GM23248 (cell line): ENCODE measurements around the gene CXCR1. TPM values are rescaled to one million over a fixed set of nuclear protein-coding genes. Genes with fewer than 3 reads are reported as not detected.

Experiments
- DNase-seq: peaks from one replicate; pipeline ENCODE4 v3.0.0-alpha.2; 2015
- H2AFZ ChIP-seq: fragments of 200-600 bp; sonication (generic); 2 replicates; pipeline ENCODE4 v1.6.1; 2016; ENCODE audit warnings: antibody characterized with exemption
- H3F3A ChIP-seq: fragments of 200-600 bp; sonication (generic); 2 replicates; pipeline ENCODE4 v1.6.1; 2016; ENCODE audit warnings: mild to moderate bottlenecking, antibody characterized with exemption, mixed run types; ENCODE audit not compliant: insufficient read depth
- H3K27ac ChIP-seq: fragments of 200-600 bp; sonication (generic); 2 replicates; pipeline ENCODE4 v1.5.1; 2016; ENCODE audit warnings: mild to moderate bottlenecking
- H3K27me3 ChIP-seq: fragments of 200-600 bp; sonication (generic); replicated peaks from 2 replicates; pipeline ENCODE4 v1.6.1; 2016; ENCODE audit warnings: mild to moderate bottlenecking; ENCODE audit not compliant: insufficient read depth
- H3K36me3 ChIP-seq: fragments of 200-600 bp; sonication (generic); 2 replicates; pipeline ENCODE4 v1.6.1; 2016; ENCODE audit warnings: low read depth, mild to moderate bottlenecking
- H3K4me1 ChIP-seq: fragments of 200-600 bp; sonication (generic); 2 replicates; pipeline ENCODE4 v1.6.1; 2016; ENCODE audit warnings: mild to moderate bottlenecking; ENCODE audit not compliant: insufficient read depth
- H3K4me2 ChIP-seq: fragments of 200-600 bp; sonication (generic); one replicate; pipeline ENCODE4 v1.6.1; 2016; ENCODE audit warnings: mild to moderate bottlenecking; ENCODE audit not compliant: unreplicated experiment
- H3K4me3 ChIP-seq: fragments of 200-600 bp; sonication (generic); 2 replicates; pipeline ENCODE4 v1.5.1; 2016; ENCODE audit warnings: mild to moderate bottlenecking
- H3K79me2 ChIP-seq: fragments of 200-600 bp; sonication (generic); 2 replicates; pipeline ENCODE4 v1.6.1; 2016; ENCODE audit warnings: mild to moderate bottlenecking; ENCODE audit not compliant: insufficient read depth
- H3K9ac ChIP-seq: fragments of 200-600 bp; sonication (generic); 2 replicates; pipeline ENCODE4 v1.6.1; 2016; ENCODE audit warnings: mild to moderate bottlenecking
- H3K9me2 ChIP-seq: fragments of 200-600 bp; sonication (generic); 2 replicates; pipeline ENCODE4 v1.6.1; 2016; ENCODE audit warnings: mixed run types, mild to moderate bottlenecking, moderate library complexity; ENCODE audit not compliant: insufficient read depth
- H3K9me3 ChIP-seq: fragments of 200-600 bp; sonication (generic); one replicate; pipeline ENCODE4 v1.6.1; 2017; ENCODE audit warnings: low read depth
- H4K20me1 ChIP-seq: fragments of 200-600 bp; sonication (generic); 2 replicates; pipeline ENCODE4 v1.6.0; 2016; ENCODE audit not compliant: insufficient read depth
- EZH2 ChIP-seq: fragments of 200-600 bp; sonication (generic); IDR thresholded peaks from 2 replicates; pipeline ENCODE4 v1.6.1; 2018; ENCODE audit warnings: antibody characterized with exemption, mild to moderate bottlenecking; ENCODE audit not compliant: insufficient read depth, poor library complexity, severe bottlenecking
- EZH2phosphoT487 ChIP-seq: fragments of 200-600 bp; sonication (generic); IDR thresholded peaks from 2 replicates; pipeline ENCODE4 v1.6.1; 2018; ENCODE audit warnings: antibody characterized with exemption, moderate library complexity, mild to moderate bottlenecking, low read depth; ENCODE audit not compliant: insufficient read depth
- WGBS, 2 experiments: methylation state at CpG; one replicate each; pipeline ENCODE4 v1.1.6; 2015 to 2017; ENCODE audit warnings: low lambda C conversion rate in 2 of 2, low coverage in 1 of 2; ENCODE audit errors: missing lambda C conversion rate in 2 of 2; 5-methylcytosine and 5-hydroxymethylcytosine counted together
- in situ Hi-C: fragments of 300-500 bp; cut with MboI; formaldehyde crosslinking; loops from 2 replicates; pipeline ENCODE4 v1.15.0; 2020
- polyA plus RNA-seq: library from polyadenylated mRNA; unstranded; fragments of >200 nt; fragmentation: Nextera tagmentation; extraction: Ambion mirVana; gene quantifications from 2 replicates; pipeline ENCODE4 v1.2.1, GENCODE V29; 2016
- total RNA-seq: library from RNA; depleted of rRNA; stranded (reverse); fragments of >200 nt; shearing (Covaris generic); gene quantifications from 2 replicates; pipeline ENCODE4 v1.2.3, GENCODE V29; 2014

Gene CXCR1
- total and polyA plus RNA-seq, 2 experiments from 2014 or later = not detected

DNA sequence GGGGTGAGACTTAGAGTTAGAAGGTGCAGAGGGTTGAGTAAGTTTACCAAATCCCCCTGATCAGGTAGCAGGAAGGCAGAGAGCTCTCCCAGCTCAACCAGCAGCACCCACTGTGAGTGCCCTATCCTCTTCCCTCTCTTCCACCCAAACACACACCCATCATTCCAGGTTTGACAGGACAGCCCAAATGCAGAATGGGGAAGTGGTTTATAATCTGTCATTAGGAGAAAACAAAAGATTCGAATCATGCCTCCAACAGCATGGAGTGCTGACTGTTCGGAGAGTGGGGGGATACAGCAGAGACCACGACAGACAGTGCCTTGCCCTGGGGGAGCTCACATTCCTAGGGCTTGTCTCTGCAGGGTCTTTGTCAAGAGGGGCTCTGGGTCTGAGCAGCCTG lies 29.2 kb downstream of the CXCR1 start:
- H3K9ac ChIP-seq = no peak overlapping the region
- H3F3A ChIP-seq = no peaks in the 10 kb centered on the region
- H4K20me1 ChIP-seq = no peaks in the 10 kb centered on the region
- in situ Hi-C loops = no loop called here
- WGBS, 2 experiments = 38 to 52% methylated on average over 3 of the region's 3 CpGs
- H2AFZ ChIP-seq = no peak overlapping the region
- no peaks in the 10 kb centered on the region for H3K79me2 ChIP-seq
- no peaks in the 10 kb centered on the region for H3K36me3 ChIP-seq
- H3K9me3 ChIP-seq = no peaks in the 10 kb centered on the region
- DNase-seq = no peak
- H3K27me3 ChIP-seq = peaks cover 85% of the 10 kb centered on the region
- H3K27ac ChIP-seq = no peak overlapping the region
- no peak overlapping the region for H3K4me3 ChIP-seq
- H3K9me2 ChIP-seq = no peaks in the 10 kb centered on the region
- H3K4me2 ChIP-seq = no peak overlapping the region
- H3K4me1 ChIP-seq = no peaks in the 10 kb centered on the region
- TF ChIP-seq EZH2 = no peak
- no peak for TF ChIP-seq EZH2phosphoT487

DNA sequence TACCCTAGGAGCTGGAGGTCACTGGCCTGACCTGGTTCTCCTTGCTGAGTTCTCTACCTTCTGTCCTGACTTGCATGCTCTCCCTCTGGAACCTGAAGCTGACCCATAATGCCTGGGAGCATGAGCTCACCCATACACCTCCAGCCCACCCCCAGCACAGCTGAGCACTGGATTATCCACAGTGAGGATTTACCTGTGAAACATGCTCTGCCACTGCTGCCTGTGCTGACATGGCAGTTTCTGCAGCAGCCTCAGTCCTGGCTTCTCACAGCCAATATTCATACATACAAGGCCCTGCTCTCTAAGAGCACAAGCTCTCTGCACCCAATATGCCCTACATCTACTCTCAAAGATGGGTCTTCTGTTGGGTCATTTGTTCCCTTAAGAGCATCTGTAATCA lies 35.9 kb downstream of the CXCR1 start:
- no peak overlapping the region for H2AFZ ChIP-seq
- DNase-seq = no peak
- H3K4me2 ChIP-seq = no peak overlapping the region
- H3F3A ChIP-seq = no peaks in the 10 kb centered on the region
- H3K4me1 ChIP-seq = no peaks in the 10 kb centered on the region
- no peaks in the 10 kb centered on the region for H3K9me2 ChIP-seq
- TF ChIP-seq EZH2phosphoT487 (no peak), EZH2 (no peak)
- no peak overlapping the region for H3K27ac ChIP-seq
- no peak overlapping the region for H3K4me3 ChIP-seq
- in situ Hi-C loops = no loop called here
- no peaks in the 10 kb centered on the region for H4K20me1 ChIP-seq
- H3K36me3 ChIP-seq = no peaks in the 10 kb centered on the region
- no peaks in the 10 kb centered on the region for H3K9me3 ChIP-seq
- peaks cover 64% of the 10 kb centered on the region for H3K27me3 ChIP-seq
- no peak overlapping the region for H3K9ac ChIP-seq
- H3K79me2 ChIP-seq = no peaks in the 10 kb centered on the region

DNA sequence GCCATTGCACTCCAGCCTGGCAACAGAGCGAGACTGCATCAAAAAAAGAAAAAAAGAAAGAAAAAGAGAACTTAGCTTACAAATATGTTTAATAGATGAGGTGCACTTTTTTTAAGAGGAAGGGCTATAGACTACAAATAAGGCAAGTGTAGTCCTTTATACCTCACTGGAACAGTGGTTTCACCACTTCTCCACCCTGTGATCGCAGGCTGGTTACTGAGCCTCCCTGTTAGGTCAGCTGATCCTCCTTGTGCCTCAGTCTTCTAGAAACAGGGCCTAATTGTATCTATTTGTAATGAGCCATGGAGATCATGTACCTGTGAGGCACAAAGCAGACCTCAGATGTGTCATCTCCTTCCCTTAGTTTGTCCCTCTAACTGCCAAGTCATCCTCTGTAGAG lies 36.4 kb downstream of the CXCR1 start:
- TF ChIP-seq EZH2phosphoT487 = no peak
- no peak for TF ChIP-seq EZH2
- H3K4me3 ChIP-seq = no peak overlapping the region
- WGBS, 2 experiments = 60 to 69% methylated on average over 2 of the region's 2 CpGs
- no peaks in the 10 kb centered on the region for H4K20me1 ChIP-seq
- in situ Hi-C loops = no loop called here
- no peaks in the 10 kb centered on the region for H3K4me1 ChIP-seq
- no peaks in the 10 kb centered on the region for H3K9me3 ChIP-seq
- no peaks in the 10 kb centered on the region for H3K36me3 ChIP-seq
- no peak for DNase-seq
- no peak overlapping the region for H3K4me2 ChIP-seq
- H3K27me3 ChIP-seq = peaks cover 64% of the 10 kb centered on the region
- no peak overlapping the region for H3K9ac ChIP-seq
- no peak overlapping the region for H3K27ac ChIP-seq
- H2AFZ ChIP-seq = no peak overlapping the region
- no peaks in the 10 kb centered on the region for H3K79me2 ChIP-seq
- H3K9me2 ChIP-seq = no peaks in the 10 kb centered on the region
- no peaks in the 10 kb centered on the region for H3F3A ChIP-seq

DNA sequence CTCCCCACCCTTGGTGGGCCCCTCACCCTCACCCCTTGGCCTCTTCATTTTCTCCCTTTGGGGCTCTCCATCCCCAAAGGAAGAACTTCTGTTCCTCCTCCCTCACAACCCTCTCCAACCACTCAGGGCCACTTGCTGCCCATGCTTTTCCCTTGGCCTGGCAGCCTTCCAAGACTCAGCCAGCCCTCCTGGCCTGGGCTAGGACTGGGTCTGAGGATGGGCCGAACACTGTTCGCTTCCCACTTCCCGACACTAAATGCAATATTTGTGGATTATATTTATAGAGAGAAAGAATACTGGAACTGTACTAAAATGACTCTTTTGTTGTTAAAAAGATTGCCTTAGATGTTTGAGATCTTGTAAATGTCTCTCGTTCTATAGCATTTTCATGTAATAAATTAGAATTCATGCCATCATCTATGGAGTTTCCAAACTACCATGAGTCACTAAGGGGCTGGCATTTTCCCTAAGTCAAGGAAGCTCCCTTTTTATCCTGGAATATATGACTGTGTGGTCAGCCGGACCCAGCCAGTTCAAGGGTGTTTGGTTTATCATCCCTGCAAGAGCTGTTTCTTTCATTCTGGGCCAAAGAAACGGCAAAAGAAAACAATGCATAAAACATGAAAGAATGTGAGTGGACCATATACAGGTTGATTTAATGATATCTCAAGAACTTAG lies 37.2 kb downstream of the CXCR1 start:
- no peaks in the 10 kb centered on the region for H3K4me1 ChIP-seq
- no peak overlapping the region for H3K27ac ChIP-seq
- H3K27me3 ChIP-seq = peaks cover 68% of the 10 kb centered on the region
- H3F3A ChIP-seq = no peaks in the 10 kb centered on the region
- peak; percentile 43 for DNase-seq
- in situ Hi-C loops = no loop called here
- H3K36me3 ChIP-seq = no peaks in the 10 kb centered on the region
- WGBS, 2 experiments = 70 to 74% methylated on average over 6 of the region's 6 CpGs
- no peaks in the 10 kb centered on the region for H4K20me1 ChIP-seq
- H2AFZ ChIP-seq = no peak overlapping the region
- no peaks in the 10 kb centered on the region for H3K9me3 ChIP-seq
- TF ChIP-seq EZH2phosphoT487 = no peak
- no peak for TF ChIP-seq EZH2
- H3K9ac ChIP-seq = no peak overlapping the region
- no peak overlapping the region for H3K4me2 ChIP-seq
- no peaks in the 10 kb centered on the region for H3K79me2 ChIP-seq
- H3K9me2 ChIP-seq = no peaks in the 10 kb centered on the region
- H3K4me3 ChIP-seq = no peak overlapping the region

DNA sequence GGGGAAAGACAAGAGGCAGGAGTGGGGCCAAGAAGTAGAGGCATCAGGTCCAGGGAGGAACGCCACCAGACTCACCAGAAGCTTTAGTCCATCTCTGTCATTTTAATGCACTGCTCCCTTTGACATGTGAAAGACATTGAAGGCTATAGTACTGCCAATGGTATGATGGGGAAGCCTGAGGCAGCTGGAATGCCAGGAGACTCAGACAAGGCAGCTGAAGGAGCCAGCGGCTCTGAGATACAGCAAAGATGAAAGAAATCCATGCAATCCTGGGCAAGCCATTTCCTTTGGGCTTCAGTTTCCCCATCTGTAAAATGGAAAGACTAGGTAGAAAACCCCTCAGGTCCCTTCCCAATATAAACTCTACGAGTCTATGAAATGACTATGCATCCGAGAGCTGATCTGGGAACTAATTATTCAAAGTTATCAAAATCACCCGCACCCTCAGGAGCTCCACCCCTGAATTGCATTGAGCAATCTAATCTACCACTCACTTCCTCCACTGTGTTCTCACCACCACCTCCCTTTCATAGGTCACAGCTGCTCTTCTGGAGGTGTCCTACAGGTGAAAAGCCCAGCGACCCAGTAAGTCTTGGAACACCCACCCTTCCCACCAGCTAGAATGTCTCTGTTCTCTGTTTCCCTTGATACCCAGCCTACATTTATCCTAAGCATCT lies 37.8 kb downstream of the CXCR1 start:
- H3K9me3 ChIP-seq = no peaks in the 10 kb centered on the region
- H3K9ac ChIP-seq = no peak overlapping the region
- H2AFZ ChIP-seq = no peak overlapping the region
- H3K4me2 ChIP-seq = no peak overlapping the region
- no peak for TF ChIP-seq EZH2phosphoT487
- TF ChIP-seq EZH2 = no peak
- no peaks in the 10 kb centered on the region for H4K20me1 ChIP-seq
- WGBS, 2 experiments = 49 to 55% methylated on average over 6 of the region's 6 CpGs
- DNase-seq = no peak
- no peak overlapping the region for H3K4me3 ChIP-seq
- no peaks in the 10 kb centered on the region for H3K9me2 ChIP-seq
- no peaks in the 10 kb centered on the region for H3K79me2 ChIP-seq
- in situ Hi-C loops = no loop called here
- no peaks in the 10 kb centered on the region for H3K36me3 ChIP-seq
- H3F3A ChIP-seq = no peaks in the 10 kb centered on the region
- H3K27ac ChIP-seq = no peak overlapping the region
- H3K4me1 ChIP-seq = no peaks in the 10 kb centered on the region
- peaks cover 68% of the 10 kb centered on the region for H3K27me3 ChIP-seq
